HEK293 (cell line): Measurements from ENCODE around the gene CABP4.

Experiments
- CTCF ChIA-PET: fragments of 350-600 bp; formaldehyde crosslinking; extraction: SDS; loops from one replicate; lab custom pipeline; 2021; ENCODE audit warnings: antibody characterized with exemption; lab: Yijun Ruan, JAX
- POLR2A ChIA-PET: fragments of 300-600 bp; formaldehyde crosslinking; extraction: SDS; loops from one replicate; lab custom pipeline; 2020; ENCODE audit warnings: antibody characterized with exemption, inconsistent platforms; lab: Yijun Ruan, JAX
- H3K27ac ChIP-seq: fragments of 200-500 bp; sonication (Bioruptor generic); 2 replicates; pipeline ENCODE4 v1.5.1; 2014; ENCODE audit warnings: low read depth, low read length, control low read depth, inconsistent platforms; ENCODE audit errors: extremely low read depth
- H3K36me3 ChIP-seq, 2 experiments: fragments of 200-500 bp in 1 of 2; sonication (Bioruptor generic) in 1 of 2; 1 replicate in 1 of 2; 2 replicates in 1 of 2; pipeline ENCODE4 v1.5.1; 2014 to 2017; ENCODE audit warnings: inconsistent platforms in 2 of 2, low read length in 2 of 2; ENCODE audit not compliant: control insufficient read depth in 2 of 2, insufficient read depth in 1 of 2
- H3K4me1 ChIP-seq: fragments of 200-500 bp; sonication (Bioruptor generic); 2 replicates; pipeline ENCODE4 v1.5.1; 2014; ENCODE audit warnings: mild to moderate bottlenecking, low read length, inconsistent platforms; ENCODE audit not compliant: control insufficient read depth, insufficient read depth
- H3K4me3 ChIP-seq: 2 replicates; pipeline ENCODE4 v1.5.1; 2011; ENCODE audit warnings: low read depth, mild to moderate bottlenecking, control low read depth, low read length, moderate library complexity
- H3K9me3 ChIP-seq: fragments of 200-500 bp; sonication (Bioruptor generic); 2 replicates; pipeline ENCODE4 v1.5.1; 2014; ENCODE audit warnings: low read depth, low read length, inconsistent platforms; ENCODE audit not compliant: control insufficient read depth, insufficient read depth
- BCL11B ChIP-seq: fragments of 450-650 bp; formaldehyde crosslinking; IDR thresholded peaks from 2 replicates; pipeline ENCODE4 v1.5.1; 2016; ENCODE audit warnings: low read depth, missing biosample characterization, missing genetic modification characterization
- EGR2 ChIP-seq: fragments of 450-650 bp; formaldehyde crosslinking; IDR thresholded peaks from 2 replicates; pipeline ENCODE4 v1.5.1; 2016; ENCODE audit warnings: low read depth, missing biosample characterization, missing genetic modification characterization
- GLIS1 ChIP-seq: fragments of 450-650 bp; formaldehyde crosslinking; IDR thresholded peaks from 2 replicates; pipeline ENCODE4 v1.5.1; 2016; ENCODE audit warnings: missing biosample characterization, missing genetic modification characterization
- KLF1 ChIP-seq: fragments of 450-650 bp; formaldehyde crosslinking; IDR thresholded peaks from 2 replicates; pipeline ENCODE4 v1.5.1; 2016; ENCODE audit warnings: missing biosample characterization, missing genetic modification characterization
- KLF10 ChIP-seq: fragments of 450-650 bp; IDR thresholded peaks from 2 replicates; pipeline ENCODE4 v1.5.1; 2018; ENCODE audit warnings: missing biosample characterization, mild to moderate bottlenecking, missing genetic modification characterization
- KLF17 ChIP-seq: fragments of 450-650 bp; formaldehyde crosslinking; IDR thresholded peaks from 2 replicates; pipeline ENCODE4 v1.5.1; 2016; ENCODE audit warnings: missing biosample characterization, missing genetic modification characterization
- KLF7 ChIP-seq: fragments of 450-650 bp; formaldehyde crosslinking; IDR thresholded peaks from 2 replicates; pipeline ENCODE4 v1.5.1; 2016; ENCODE audit warnings: missing biosample characterization, missing genetic modification characterization, borderline replicate concordance
- KLF9 ChIP-seq: fragments of 450-650 bp; formaldehyde crosslinking; IDR thresholded peaks from 2 replicates; pipeline ENCODE4 v1.5.1; 2016; ENCODE audit warnings: missing biosample characterization, missing genetic modification characterization, low read depth
- PRDM1 ChIP-seq: fragments of 450-650 bp; formaldehyde crosslinking; IDR thresholded peaks from 2 replicates; pipeline ENCODE4; 2016; ENCODE audit warnings: missing biosample characterization, missing genetic modification characterization
- SCRT2 ChIP-seq: fragments of 450-650 bp; formaldehyde crosslinking; IDR thresholded peaks from 2 replicates; pipeline ENCODE4 v1.5.1; 2016; ENCODE audit warnings: missing biosample characterization, missing genetic modification characterization
- ZBTB6 ChIP-seq: fragments of 450-650 bp; formaldehyde crosslinking; IDR thresholded peaks from 2 replicates; pipeline ENCODE4 v1.5.1; 2017; ENCODE audit warnings: missing biosample characterization, missing genetic modification characterization
- ZBTB8A ChIP-seq: fragments of 450-650 bp; formaldehyde crosslinking; IDR thresholded peaks from 2 replicates; pipeline ENCODE4 v1.5.1; 2016; ENCODE audit warnings: missing biosample characterization, missing genetic modification characterization
- ZIC2 ChIP-seq: fragments of 450-650 bp; formaldehyde crosslinking; IDR thresholded peaks from 2 replicates; pipeline ENCODE4 v1.5.1; 2016; ENCODE audit warnings: missing biosample characterization, missing genetic modification characterization
- ZNF184 ChIP-seq: fragments of 450-650 bp; IDR thresholded peaks from 2 replicates; pipeline ENCODE4 v1.5.1; 2018; ENCODE audit warnings: missing biosample characterization, mild to moderate bottlenecking, missing genetic modification characterization
- ZNF302 ChIP-seq: fragments of 450-650 bp; formaldehyde crosslinking; IDR thresholded peaks from 2 replicates; pipeline ENCODE4 v1.5.1; 2016; ENCODE audit warnings: missing biosample characterization, missing genetic modification characterization, low read depth
- ZSCAN5A ChIP-seq: fragments of 450-650 bp; formaldehyde crosslinking; IDR thresholded peaks from 2 replicates; pipeline ENCODE4 v1.5.1; 2016; ENCODE audit warnings: missing biosample characterization, missing genetic modification characterization
- TF ChIP-seq, protein P1 (sequence below): fragments of 450-650 bp; formaldehyde crosslinking; IDR thresholded peaks from 2 replicates; pipeline ENCODE4 v1.5.1; 2017; ENCODE audit warnings: missing biosample characterization, missing genetic modification characterization
- TF ChIP-seq, protein P2 (sequence below): fragments of 450-650 bp; formaldehyde crosslinking; IDR thresholded peaks from 2 replicates; pipeline ENCODE4 v1.5.1; 2016; ENCODE audit warnings: missing biosample characterization, missing genetic modification characterization
- TF ChIP-seq, protein P3 (sequence below): fragments of 450-650 bp; formaldehyde crosslinking; IDR thresholded peaks from 2 replicates; pipeline ENCODE4 v1.5.1; 2016; ENCODE audit warnings: missing biosample characterization, missing genetic modification characterization
- TF ChIP-seq, protein P4 (sequence below): IDR thresholded peaks from 2 replicates; pipeline ENCODE4 v1.6.1; 2011; ENCODE audit warnings: mild to moderate bottlenecking, low read depth, low read length, borderline replicate concordance
- TF ChIP-seq, protein P5 (sequence below): fragments of 450-650 bp; formaldehyde crosslinking; IDR thresholded peaks from 2 replicates; pipeline ENCODE4 v1.5.1; 2016; ENCODE audit warnings: missing biosample characterization, missing genetic modification characterization
- TF ChIP-seq, protein P6 (sequence below): fragments of 450-650 bp; formaldehyde crosslinking; IDR thresholded peaks from 2 replicates; pipeline ENCODE4 v1.5.1; 2016; ENCODE audit warnings: missing biosample characterization, missing genetic modification characterization

Gene CABP4

DNA sequence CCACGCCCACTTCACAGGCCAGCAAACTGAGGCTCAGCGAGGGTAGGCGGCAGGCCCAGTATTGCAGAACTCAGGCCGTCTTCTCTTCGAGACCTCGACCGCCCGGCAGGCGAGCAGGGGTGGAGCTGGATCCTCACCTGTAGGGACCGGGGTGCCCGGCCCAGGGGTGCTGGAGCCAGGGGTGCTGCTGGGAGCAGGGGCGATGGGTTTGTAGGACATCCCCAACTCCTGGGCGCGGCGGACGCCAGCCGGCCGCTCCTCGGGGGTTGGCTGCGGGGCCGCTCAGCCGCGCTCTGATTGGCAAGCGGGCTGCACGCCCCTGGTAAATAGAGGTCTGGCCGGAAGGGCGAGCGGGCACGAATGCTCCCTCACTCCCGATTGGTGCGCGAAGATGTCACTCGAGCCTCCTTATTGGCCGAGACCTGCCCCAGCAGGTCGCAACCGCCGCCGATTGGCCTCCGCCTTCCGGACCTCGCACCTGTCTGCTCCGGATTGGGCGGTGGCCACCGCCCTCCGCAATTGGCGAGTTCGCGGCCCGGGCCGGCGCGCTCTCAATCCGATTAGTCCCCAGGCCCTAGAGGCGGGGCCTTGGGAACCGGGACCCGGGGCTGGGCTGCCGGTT is 52.8 kb downstream of the CABP4 start, which contains the start of gene CDK2AP2:
Gene CDK2AP2, minus strand, starts transcription at position 299 of the 622 bp plus-strand sequence. Its CDS starts 80 bp downstream, at position 219.
- H3K9me3 ChIP-seq, result no peaks in the 10 kb centered on the region
- ChIA-PET CTCF (no interaction called here), POLR2A (no interaction called here)
- no peaks in the 10 kb centered on the region for H3K4me1 ChIP-seq
- peak within 1 kb of the TSS; percentile 90 for H3K4me3 ChIP-seq
- peaks cover 0 to 7% of the 10 kb centered on the region in 2 experiments; a peak in 1 of 3 replicates for H3K36me3 ChIP-seq
- peak within 1 kb of the TSS; percentile 43; the same call in 1 of the 2 replicates for H3K27ac ChIP-seq
- TF ChIP-seq PRDM1, result no peak
- TF ChIP-seq, protein P1, sequence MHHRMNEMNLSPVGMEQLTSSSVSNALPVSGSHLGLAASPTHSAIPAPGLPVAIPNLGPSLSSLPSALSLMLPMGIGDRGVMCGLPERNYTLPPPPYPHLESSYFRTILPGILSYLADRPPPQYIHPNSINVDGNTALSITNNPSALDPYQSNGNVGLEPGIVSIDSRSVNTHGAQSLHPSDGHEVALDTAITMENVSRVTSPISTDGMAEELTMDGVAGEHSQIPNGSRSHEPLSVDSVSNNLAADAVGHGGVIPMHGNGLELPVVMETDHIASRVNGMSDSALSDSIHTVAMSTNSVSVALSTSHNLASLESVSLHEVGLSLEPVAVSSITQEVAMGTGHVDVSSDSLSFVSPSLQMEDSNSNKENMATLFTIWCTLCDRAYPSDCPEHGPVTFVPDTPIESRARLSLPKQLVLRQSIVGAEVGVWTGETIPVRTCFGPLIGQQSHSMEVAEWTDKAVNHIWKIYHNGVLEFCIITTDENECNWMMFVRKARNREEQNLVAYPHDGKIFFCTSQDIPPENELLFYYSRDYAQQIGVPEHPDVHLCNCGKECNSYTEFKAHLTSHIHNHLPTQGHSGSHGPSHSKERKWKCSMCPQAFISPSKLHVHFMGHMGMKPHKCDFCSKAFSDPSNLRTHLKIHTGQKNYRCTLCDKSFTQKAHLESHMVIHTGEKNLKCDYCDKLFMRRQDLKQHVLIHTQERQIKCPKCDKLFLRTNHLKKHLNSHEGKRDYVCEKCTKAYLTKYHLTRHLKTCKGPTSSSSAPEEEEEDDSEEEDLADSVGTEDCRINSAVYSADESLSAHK (tag by site-specific recombination), result 0 out of 2 replicates have a peak, but pooled peaks have one; percentile 20
- no peak for TF ChIP-seq BCL11B (tag by site-specific recombination)
- TF ChIP-seq, protein P2, sequence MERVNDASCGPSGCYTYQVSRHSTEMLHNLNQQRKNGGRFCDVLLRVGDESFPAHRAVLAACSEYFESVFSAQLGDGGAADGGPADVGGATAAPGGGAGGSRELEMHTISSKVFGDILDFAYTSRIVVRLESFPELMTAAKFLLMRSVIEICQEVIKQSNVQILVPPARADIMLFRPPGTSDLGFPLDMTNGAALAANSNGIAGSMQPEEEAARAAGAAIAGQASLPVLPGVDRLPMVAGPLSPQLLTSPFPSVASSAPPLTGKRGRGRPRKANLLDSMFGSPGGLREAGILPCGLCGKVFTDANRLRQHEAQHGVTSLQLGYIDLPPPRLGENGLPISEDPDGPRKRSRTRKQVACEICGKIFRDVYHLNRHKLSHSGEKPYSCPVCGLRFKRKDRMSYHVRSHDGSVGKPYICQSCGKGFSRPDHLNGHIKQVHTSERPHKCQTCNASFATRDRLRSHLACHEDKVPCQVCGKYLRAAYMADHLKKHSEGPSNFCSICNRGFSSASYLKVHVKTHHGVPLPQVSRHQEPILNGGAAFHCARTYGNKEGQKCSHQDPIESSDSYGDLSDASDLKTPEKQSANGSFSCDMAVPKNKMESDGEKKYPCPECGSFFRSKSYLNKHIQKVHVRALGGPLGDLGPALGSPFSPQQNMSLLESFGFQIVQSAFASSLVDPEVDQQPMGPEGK, result peak; percentile 41
- TF ChIP-seq, protein P3, sequence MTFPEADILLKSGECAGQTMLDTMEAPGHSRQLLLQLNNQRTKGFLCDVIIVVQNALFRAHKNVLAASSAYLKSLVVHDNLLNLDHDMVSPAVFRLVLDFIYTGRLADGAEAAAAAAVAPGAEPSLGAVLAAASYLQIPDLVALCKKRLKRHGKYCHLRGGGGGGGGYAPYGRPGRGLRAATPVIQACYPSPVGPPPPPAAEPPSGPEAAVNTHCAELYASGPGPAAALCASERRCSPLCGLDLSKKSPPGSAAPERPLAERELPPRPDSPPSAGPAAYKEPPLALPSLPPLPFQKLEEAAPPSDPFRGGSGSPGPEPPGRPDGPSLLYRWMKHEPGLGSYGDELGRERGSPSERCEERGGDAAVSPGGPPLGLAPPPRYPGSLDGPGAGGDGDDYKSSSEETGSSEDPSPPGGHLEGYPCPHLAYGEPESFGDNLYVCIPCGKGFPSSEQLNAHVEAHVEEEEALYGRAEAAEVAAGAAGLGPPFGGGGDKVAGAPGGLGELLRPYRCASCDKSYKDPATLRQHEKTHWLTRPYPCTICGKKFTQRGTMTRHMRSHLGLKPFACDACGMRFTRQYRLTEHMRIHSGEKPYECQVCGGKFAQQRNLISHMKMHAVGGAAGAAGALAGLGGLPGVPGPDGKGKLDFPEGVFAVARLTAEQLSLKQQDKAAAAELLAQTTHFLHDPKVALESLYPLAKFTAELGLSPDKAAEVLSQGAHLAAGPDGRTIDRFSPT (tag by site-specific recombination), result peak; percentile 74
- peak; percentile 47 for TF ChIP-seq ZIC2 (tag by site-specific recombination)
- TF ChIP-seq EGR2 (tag by site-specific recombination), result peak; percentile 64
- TF ChIP-seq KLF9 (tag by site-specific recombination), result peak; percentile 91
- TF ChIP-seq SCRT2, result peak; percentile 42; the same call in 1 of the 2 replicates
- TF ChIP-seq, protein P4, sequence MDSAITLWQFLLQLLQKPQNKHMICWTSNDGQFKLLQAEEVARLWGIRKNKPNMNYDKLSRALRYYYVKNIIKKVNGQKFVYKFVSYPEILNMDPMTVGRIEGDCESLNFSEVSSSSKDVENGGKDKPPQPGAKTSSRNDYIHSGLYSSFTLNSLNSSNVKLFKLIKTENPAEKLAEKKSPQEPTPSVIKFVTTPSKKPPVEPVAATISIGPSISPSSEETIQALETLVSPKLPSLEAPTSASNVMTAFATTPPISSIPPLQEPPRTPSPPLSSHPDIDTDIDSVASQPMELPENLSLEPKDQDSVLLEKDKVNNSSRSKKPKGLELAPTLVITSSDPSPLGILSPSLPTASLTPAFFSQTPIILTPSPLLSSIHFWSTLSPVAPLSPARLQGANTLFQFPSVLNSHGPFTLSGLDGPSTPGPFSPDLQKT, result peak; percentile 57; the same call in 1 of the 2 replicates
- peak; percentile 53 for TF ChIP-seq ZBTB8A (tag by site-specific recombination)
- no peak for TF ChIP-seq ZNF302
- TF ChIP-seq KLF10 (tag by site-specific recombination), result peak; percentile 88
- TF ChIP-seq ZNF184 (tag by site-specific recombination), result no peak
- TF ChIP-seq, protein P5, sequence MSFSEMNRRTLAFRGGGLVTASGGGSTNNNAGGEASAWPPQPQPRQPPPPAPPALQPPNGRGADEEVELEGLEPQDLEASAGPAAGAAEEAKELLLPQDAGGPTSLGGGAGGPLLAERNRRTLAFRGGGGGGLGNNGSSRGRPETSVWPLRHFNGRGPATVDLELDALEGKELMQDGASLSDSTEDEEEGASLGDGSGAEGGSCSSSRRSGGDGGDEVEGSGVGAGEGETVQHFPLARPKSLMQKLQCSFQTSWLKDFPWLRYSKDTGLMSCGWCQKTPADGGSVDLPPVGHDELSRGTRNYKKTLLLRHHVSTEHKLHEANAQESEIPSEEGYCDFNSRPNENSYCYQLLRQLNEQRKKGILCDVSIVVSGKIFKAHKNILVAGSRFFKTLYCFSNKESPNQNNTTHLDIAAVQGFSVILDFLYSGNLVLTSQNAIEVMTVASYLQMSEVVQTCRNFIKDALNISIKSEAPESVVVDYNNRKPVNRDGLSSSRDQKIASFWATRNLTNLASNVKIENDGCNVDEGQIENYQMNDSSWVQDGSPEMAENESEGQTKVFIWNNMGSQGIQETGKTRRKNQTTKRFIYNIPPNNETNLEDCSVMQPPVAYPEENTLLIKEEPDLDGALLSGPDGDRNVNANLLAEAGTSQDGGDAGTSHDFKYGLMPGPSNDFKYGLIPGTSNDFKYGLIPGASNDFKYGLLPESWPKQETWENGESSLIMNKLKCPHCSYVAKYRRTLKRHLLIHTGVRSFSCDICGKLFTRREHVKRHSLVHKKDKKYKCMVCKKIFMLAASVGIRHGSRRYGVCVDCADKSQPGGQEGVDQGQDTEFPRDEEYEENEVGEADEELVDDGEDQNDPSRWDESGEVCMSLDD, result peak; percentile 89
- TF ChIP-seq ZSCAN5A (tag by site-specific recombination), result 0 out of 2 replicates have a peak, but pooled peaks have one; percentile 86
- no peak for TF ChIP-seq KLF7 (tag by site-specific recombination)
- TF ChIP-seq, protein P6, sequence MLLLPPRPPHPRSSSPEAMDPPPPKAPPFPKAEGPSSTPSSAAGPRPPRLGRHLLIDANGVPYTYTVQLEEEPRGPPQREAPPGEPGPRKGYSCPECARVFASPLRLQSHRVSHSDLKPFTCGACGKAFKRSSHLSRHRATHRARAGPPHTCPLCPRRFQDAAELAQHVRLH, result peak; percentile 99
- TF ChIP-seq ZBTB6 (tag by site-specific recombination), result peak; percentile 42; the same call in 1 of the 2 replicates
- peak; percentile 35 for TF ChIP-seq KLF1
- peak; percentile 82 for TF ChIP-seq KLF17 (tag by site-specific recombination)
- TF ChIP-seq GLIS1 (tag by site-specific recombination), result peak; percentile 10; the same call in 1 of the 2 replicates
